ENCODE measurements around the gene CDC40.
"Not testable (repeated sequence)": the region's sequence is repeated elsewhere in the genome, so short reads cannot be mapped to it uniquely, and the experiment has no call there.

Gene CDC40

DNA sequence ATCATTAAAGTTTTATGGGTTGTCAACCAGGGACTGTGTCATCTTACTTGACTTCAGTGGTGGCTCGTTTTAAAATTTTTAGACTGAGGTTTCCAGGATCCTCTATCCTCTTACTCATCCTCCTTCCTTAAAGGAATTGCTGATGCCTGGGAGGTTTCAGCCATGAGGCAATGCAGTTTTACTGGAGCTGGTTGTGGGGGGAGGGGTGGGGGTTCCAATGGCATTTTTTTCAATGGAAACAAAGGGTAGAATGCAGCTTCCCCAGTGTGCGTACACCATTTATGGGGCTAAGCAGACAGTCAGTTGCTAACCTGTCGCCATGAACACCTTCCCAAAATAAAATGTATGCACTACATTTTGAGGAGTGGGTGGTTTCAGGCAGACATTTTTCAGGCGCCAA is 89.9 kb downstream of the CDC40 start:
- DNase-seq (ENCODE audit: low read depth in 3 of 3): no peak

DNA sequence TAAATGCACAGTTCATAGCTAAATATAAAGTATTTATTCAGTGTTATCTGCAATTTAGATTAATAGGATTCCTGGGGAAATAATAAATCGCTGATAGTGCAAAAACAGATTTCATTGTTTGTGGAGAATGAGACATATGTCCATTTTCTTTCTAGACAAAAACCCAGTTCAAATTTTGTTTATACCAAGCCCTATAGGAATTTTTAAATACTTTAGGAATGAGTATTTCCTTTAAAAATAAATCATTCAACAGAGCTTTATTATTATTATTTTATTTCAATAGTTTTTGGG is 91.5 kb downstream of the CDC40 start:
- no peak for DNase-seq (ENCODE audit: low read depth in 3 of 3)

DNA sequence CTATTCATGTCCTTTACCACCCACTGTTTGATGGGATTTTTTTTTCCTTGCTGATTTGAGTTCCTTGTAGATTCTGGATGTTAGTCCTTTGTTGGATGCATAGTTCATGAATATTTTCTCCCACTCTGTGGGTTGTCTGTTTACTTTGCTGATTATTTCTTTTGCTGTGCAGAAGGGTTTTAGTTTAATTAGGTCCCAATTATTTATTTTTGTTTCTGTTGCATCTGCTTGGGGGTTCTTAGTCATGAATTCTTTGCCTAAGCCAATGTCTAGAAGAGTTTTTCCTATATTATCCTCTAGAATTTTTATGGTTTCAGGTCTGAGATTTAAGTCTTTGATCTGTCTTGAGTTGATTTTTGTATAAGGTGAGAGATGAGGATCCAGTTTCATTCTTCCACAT is 92.6 kb downstream of the CDC40 start:
- not testable (repeated sequence) for DNase-seq (ENCODE audit: low read depth in 3 of 3)

DNA sequence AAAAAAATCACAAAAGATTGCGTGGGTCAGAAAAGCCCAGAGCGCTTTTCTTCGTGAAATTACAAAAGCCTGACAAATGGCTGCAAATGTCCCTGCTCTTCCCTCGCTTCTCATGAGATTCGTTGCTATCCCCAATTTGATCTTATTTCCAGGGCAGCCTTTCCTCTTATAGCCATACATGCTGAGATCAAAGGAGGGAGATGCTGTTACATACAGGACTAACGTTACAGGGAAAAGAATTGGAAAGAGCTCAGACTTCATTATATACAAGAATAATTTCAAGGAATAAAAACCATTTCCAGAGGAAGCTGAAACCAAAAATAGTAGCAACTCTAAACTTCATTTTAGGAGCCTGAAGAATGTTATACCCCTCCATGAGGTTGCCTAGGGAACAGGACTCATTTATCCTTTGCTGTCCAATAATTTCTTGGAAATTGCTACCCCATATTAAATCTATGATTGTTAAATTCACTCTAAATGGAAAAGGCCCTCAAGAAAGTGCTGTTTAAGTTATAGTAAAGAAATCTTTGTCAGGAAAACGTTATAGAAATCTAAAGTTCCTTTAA is 97.0 kb downstream of the CDC40 start:
- no peak for DNase-seq (ENCODE audit: low read depth in 3 of 3)
